Common myeloid progenitor, CD34-positive (primary cell): ENCODE results near the gene MIEF1.
"Not testable (repeated sequence)": the region's sequence is repeated elsewhere in the genome, so short reads cannot be mapped to it uniquely, and the experiment has no call there.

Experiments used
- CTCF ChIA-PET: fragments of 350-600 bp; sonication (Branson Sonifier 250); formaldehyde crosslinking; loops from one replicate; lab custom pipeline; 2021; ENCODE audit warnings: antibody characterized with exemption; lab: Charles Lee
- POLR2A ChIA-PET: fragments of 350-600 bp; sonication (Branson Sonifier 250); formaldehyde crosslinking; loops from one replicate; lab custom pipeline; 2021; ENCODE audit warnings: antibody characterized with exemption; lab: Charles Lee
- DNase-seq, 3 donors: peaks; one replicate each; pipeline versions ENCODE4 v3.0.0 to v3.0.0-alpha.2; 2013
- H3K27ac ChIP-seq, 2 experiments: 1 replicate in 1 of 2; 2 replicates in 1 of 2; pipeline ENCODE4 v1.7.0; 2013; ENCODE audit warnings: inconsistent platforms in 2 of 2, low read length in 2 of 2, mild to moderate bottlenecking in 2 of 2, low read depth in 1 of 2, moderate library complexity in 1 of 2; ENCODE audit not compliant: severe bottlenecking in 2 of 2, insufficient read depth in 1 of 2, poor library complexity in 1 of 2
- H3K27me3 ChIP-seq, 5 experiments: replicated peaks in 2 of 5; 1 replicate in 3 of 5; 2 replicates in 2 of 5; pipeline versions ENCODE4 v1.6.1 to v1.7.0; 2013; ENCODE audit warnings: low read length in 4 of 5, mild to moderate bottlenecking in 2 of 5, moderate library complexity in 2 of 5, inconsistent platforms in 1 of 5; ENCODE audit not compliant: insufficient read depth in 5 of 5, control insufficient read depth in 4 of 5
- H3K36me3 ChIP-seq, 4 experiments: 1 replicate in 2 of 4; 2 replicates in 2 of 4; pipeline versions ENCODE4 v1.6.1 to v1.7.0; 2013; ENCODE audit warnings: low read length in 3 of 4, control low read depth in 1 of 4, mild to moderate bottlenecking in 1 of 4; ENCODE audit not compliant: control insufficient read depth in 4 of 4, insufficient read depth in 4 of 4
- H3K4me1 ChIP-seq, 4 experiments: 1 replicate in 3 of 4; 2 replicates in 1 of 4; pipeline versions ENCODE4 v1.6.1 to v1.7.1; 2013; ENCODE audit warnings: low read length in 3 of 4, mild to moderate bottlenecking in 3 of 4, control low read depth in 1 of 4, inconsistent platforms in 1 of 4, moderate library complexity in 1 of 4; ENCODE audit not compliant: control insufficient read depth in 4 of 4, insufficient read depth in 4 of 4; ENCODE audit errors: control extremely low read depth in 1 of 4
- H3K4me3 ChIP-seq, 7 experiments: 1 replicate in 4 of 7; 2 replicates in 3 of 7; pipeline versions ENCODE4 v1.5.1 to v1.7.0; 2013; ENCODE audit warnings: mild to moderate bottlenecking in 7 of 7, low read length in 6 of 7, moderate library complexity in 6 of 7, inconsistent platforms in 2 of 7, low read depth in 2 of 7, control low read depth in 1 of 7; ENCODE audit not compliant: insufficient read depth in 4 of 7, control insufficient read depth in 1 of 7; ENCODE audit errors: extremely low read depth in 1 of 7
- H3K9me3 ChIP-seq, 5 experiments: 1 replicate in 4 of 5; 2 replicates in 1 of 5; pipeline versions ENCODE4 v1.6.1 to v1.7.1; 2013; ENCODE audit warnings: low read length in 4 of 5, mild to moderate bottlenecking in 2 of 5, inconsistent platforms in 1 of 5, low read depth in 1 of 5, moderate library complexity in 1 of 5; ENCODE audit not compliant: control insufficient read depth in 4 of 5, insufficient read depth in 2 of 5; ENCODE audit errors: control extremely low read depth in 1 of 5
- WGBS: methylation state at CpG from one replicate; pipeline ENCODE4 v1.1.5; 2013; ENCODE audit not compliant: insufficient coverage; 5-methylcytosine and 5-hydroxymethylcytosine counted together

MIEF1 gene

DNA sequence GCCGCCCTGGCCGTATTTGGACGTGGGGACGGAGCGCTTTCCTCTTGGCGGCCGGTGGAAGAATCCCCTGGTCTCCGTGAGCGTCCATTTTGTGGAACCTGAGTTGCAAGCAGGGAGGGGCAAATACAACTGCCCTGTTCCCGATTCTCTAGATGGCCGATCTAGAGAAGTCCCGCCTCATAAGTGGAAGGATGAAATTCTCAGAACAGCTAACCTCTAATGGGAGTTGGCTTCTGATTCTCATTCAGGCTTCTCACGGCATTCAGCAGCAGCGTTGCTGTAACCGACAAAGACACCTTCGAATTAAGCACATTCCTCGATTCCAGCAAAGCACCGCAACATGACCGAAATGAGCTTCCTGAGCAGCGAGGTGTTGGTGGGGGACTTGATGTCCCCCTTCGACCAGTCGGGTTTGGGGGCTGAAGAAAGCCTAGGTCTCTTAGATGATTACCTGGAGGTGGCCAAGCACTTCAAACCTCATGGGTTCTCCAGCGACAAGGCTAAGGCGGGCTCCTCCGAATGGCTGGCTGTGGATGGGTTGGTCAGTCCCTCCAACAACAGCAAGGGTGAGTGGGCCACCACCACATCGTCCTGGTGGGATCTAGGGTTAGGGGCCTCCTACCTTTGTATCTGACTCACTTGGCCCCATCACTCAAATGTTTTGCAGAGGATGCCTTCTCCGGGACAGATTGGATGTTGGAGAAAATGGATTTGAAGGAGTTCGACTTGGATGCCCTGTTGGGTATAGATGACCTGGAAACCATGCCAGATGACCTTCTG lies 19.2 kb downstream of the MIEF1 start:
- POLR2A ChIA-PET, result interaction anchor here (0.6 to 1.7 kb wide), 4 partner anchors 8 to 507 kb away, joined by 3 to 17 read pairs (median 8); partner anchors contain the start of gene RPL3
- Histone ChIP-seq H3K27ac (peak overlapping the region; percentile 96 to 99), H3K36me3 (peaks cover 8 to 58% (median 38%) of the 10 kb centered on the region in 4 experiments), H3K4me3 (peak overlapping the region; percentile 93 to 97 (median 95)), H3K4me1 (peaks cover 11 to 65% (median 60%) of the 10 kb centered on the region in 4 experiments)
- WGBS, result 5% methylated on average over 21 of the region's 28 CpGs
- not testable (repeated sequence) for H3K27me3 ChIP-seq, H3K9me3 ChIP-seq
- CTCF ChIA-PET, result interaction anchor here (1.3 to 2.0 kb wide), 2 partner anchors 9 to 14 kb away, joined by 3 to 17 read pairs; no protein-coding TSS in a partner anchor
- peak; percentile 62 to 81 (median 72) for DNase-seq

DNA sequence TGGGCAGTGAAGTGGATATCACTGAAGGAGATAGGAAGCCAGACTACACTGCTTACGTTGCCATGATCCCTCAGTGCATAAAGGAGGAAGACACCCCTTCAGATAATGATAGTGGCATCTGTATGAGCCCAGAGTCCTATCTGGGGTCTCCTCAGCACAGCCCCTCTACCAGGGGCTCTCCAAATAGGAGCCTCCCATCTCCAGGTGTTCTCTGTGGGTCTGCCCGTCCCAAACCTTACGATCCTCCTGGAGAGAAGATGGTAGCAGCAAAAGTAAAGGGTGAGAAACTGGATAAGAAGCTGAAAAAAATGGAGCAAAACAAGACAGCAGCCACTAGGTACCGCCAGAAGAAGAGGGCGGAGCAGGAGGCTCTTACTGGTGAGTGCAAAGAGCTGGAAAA lies 20.0 kb downstream of the MIEF1 start:
- WGBS, result no CpG with 5 or more reads among the region's 5 CpGs
- POLR2A ChIA-PET, result interaction anchor here (1.2 kb wide), 1 partner anchor 20 kb away, joined by 6 read pairs; the partner anchor contains the start of gene MIEF1
- Histone ChIP-seq H3K4me3 (peak overlapping the region in 5 of 7 experiments; percentile 94 to 97 (median 95)), H3K36me3 (peaks cover 8 to 56% (median 36%) of the 10 kb centered on the region in 4 experiments), H3K4me1 (peaks cover 11 to 71% (median 66%) of the 10 kb centered on the region in 4 experiments), H3K27ac (peak overlapping the region in 1 of 2 experiments; percentile 99)
- not testable (repeated sequence) for H3K27me3 ChIP-seq, DNase-seq, H3K9me3 ChIP-seq
- CTCF ChIA-PET, result interaction anchor here (0.6 to 11.8 kb wide), 6 partner anchors 8 to 28 kb away, joined by 3 to 243 read pairs (median 6); no protein-coding TSS in a partner anchor

- Histone ChIP-seq H3K4me1 (peaks cover 11 to 78% (median 73%) of the 10 kb centered on the region in 4 experiments), H3K27ac (peak overlapping the region in 1 of 2 experiments; percentile 52), H3K27me3 (no peaks in the 10 kb centered on the region), H3K4me3 (peak overlapping the region in 4 of 7 experiments; percentile 94 to 97 (median 95)), H3K36me3 (peaks cover 8 to 54% (median 36%) of the 10 kb centered on the region in 4 experiments), H3K9me3 (no peaks in the 10 kb centered on the region)
- CTCF ChIA-PET, result interaction anchor here (0.6 to 11.8 kb wide), 7 partner anchors 8 to 28 kb away, joined by 3 to 243 read pairs (median 5); no protein-coding TSS in a partner anchor
- POLR2A ChIA-PET, result interaction anchor here (0.6 to 1.2 kb wide), 2 partner anchors 20 to 212 kb away, joined by 3 to 6 read pairs; partner anchors contain the start of gene MIEF1
- 62% methylated on average over 12 of the region's 14 CpGs for WGBS
- peak in 2 of 3 donors; percentile 42 to 44 for DNase-seq
Observed at GRCh38 chr22:39522567-39523300, 20.6 kb downstream of the MIEF1 start.

GRCh38 chr22:39524089-39524752 lies 22.1 kb downstream of the MIEF1 start:
- no peak overlapping the region for H3K4me3 ChIP-seq
- H3K27ac ChIP-seq, result peak overlapping the region in 1 of 2 experiments; percentile 12
- WGBS, result 89% methylated on average over 12 of the region's 13 CpGs
- CTCF ChIA-PET, result interaction anchor here (1.3 to 11.8 kb wide), 5 partner anchors 10 to 30 kb away, joined by 3 to 243 read pairs (median 5); no protein-coding TSS in a partner anchor
- H3K36me3 ChIP-seq, result peaks cover 11 to 65% (median 45%) of the 10 kb centered on the region in 4 experiments
- H3K9me3 ChIP-seq, result no peaks in the 10 kb centered on the region
- H3K4me1 ChIP-seq, result peaks cover 6 to 80% (median 74%) of the 10 kb centered on the region in 4 experiments
- no peaks in the 10 kb centered on the region for H3K27me3 ChIP-seq
- POLR2A ChIA-PET, result interaction anchor here (0.6 kb wide), 1 partner anchor 8 kb away, joined by 6 read pairs; no protein-coding TSS in a partner anchor
- DNase-seq, result no peak

DNA sequence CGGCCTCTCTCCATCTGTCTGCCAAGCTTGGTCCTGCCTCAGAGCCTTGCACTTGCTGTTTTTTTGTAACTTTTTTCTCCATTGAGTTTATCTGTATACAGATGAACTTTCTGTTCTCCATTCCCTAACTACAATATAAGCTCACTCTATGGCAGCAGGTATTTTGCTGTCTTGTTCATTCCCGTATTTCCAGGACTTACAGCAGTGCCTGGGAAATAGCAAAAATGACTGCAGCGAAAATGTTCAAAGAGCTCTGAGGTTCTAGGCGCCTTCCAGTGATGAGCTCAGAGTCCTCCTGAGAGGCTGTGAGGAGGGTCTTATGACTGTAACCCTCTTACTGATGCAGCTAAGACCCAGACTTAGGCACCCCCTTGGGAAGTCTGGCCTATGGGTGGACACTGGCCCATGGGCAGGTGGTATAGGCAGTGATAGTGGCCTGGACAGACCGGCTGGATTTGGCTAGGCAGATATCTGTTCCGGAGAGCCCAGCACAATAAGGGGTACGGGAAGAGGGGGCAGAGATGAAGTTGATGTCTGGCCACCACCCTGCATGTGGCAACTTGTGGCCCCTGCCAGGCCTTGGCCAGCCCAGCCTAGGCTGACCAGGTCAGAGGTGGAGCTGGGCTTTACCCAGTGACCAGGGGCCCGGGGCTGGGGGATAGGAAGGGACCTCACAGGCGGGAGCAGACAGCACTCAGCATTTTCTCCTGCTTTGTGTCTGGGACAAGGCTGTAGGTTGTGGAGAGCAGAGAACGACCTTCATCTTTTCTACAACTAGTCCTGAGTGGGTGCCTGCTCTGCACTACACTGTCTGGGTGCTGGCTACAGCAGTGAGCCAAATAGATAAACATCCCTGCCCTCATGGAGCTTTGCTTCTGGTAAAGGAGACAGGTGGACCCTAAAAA lies 22.9 kb downstream of the MIEF1 start:
- DNase-seq, result no peak
- ChIA-PET CTCF (interaction anchor here (1.3 to 11.8 kb wide), 5 partner anchors 8 to 31 kb away, joined by 3 to 243 read pairs (median 6); no protein-coding TSS in a partner anchor), POLR2A (no interaction called here)
- H3K9me3 ChIP-seq, result no peaks in the 10 kb centered on the region
- H3K27me3 ChIP-seq, result no peaks in the 10 kb centered on the region
- H3K4me3 ChIP-seq, result no peak overlapping the region
- WGBS, result 96% methylated on average over 10 of the region's 10 CpGs
- peaks cover 6 to 83% (median 76%) of the 10 kb centered on the region in 4 experiments for H3K4me1 ChIP-seq
- H3K36me3 ChIP-seq, result peaks cover 11 to 73% (median 48%) of the 10 kb centered on the region in 4 experiments
- no peak overlapping the region for H3K27ac ChIP-seq
